ENCODE results near the gene PHAF1. TPM values are rescaled to one million over a fixed set of nuclear protein-coding genes. Genes with fewer than 3 reads are reported as not detected.

The PHAF1 gene
- total and polyA plus RNA-seq, 9 of the 15 experiments (the other 6 are each of a cell fraction or from before 2014, with no cell fraction given), result 5.1 to 25.4 (median 13.8) TPM

DNA sequence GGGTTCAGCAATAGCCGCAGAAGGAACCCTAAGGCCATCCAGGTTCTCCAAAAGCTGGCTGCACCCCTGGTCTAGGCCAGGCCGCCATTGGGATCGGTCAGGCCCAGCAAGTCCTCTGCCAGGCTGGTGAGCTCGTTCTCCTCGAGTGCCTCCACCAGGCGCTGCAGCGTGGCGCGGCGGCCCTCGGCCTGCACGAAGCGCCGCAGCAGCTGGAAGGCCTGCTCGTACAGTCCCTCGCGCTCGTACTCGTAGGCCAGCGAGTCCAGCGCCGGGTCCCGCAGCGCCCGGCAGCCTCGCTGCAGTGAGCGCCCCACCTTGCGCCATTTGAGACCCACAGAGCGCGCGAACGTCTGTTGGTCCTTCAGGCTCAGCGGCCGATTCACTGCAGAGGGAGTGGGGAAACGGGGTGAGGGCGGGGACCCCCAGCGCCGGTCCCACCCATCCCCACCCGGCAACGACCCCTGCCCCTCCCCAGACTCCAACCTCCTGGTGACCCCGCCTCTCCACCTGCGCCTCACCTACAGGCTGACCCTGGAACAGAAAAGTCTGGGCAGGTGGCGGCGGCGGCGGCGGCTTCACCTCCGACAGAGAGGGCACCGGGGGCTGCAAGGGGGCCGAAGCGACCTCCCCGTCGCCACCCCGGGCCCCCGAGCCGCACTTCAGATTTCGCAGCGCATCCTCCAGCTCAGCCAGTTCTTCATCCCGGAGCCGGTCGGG lies 45.0 kb downstream of the PHAF1 start (continued):
- TF ChIP-seq, protein P1, sequence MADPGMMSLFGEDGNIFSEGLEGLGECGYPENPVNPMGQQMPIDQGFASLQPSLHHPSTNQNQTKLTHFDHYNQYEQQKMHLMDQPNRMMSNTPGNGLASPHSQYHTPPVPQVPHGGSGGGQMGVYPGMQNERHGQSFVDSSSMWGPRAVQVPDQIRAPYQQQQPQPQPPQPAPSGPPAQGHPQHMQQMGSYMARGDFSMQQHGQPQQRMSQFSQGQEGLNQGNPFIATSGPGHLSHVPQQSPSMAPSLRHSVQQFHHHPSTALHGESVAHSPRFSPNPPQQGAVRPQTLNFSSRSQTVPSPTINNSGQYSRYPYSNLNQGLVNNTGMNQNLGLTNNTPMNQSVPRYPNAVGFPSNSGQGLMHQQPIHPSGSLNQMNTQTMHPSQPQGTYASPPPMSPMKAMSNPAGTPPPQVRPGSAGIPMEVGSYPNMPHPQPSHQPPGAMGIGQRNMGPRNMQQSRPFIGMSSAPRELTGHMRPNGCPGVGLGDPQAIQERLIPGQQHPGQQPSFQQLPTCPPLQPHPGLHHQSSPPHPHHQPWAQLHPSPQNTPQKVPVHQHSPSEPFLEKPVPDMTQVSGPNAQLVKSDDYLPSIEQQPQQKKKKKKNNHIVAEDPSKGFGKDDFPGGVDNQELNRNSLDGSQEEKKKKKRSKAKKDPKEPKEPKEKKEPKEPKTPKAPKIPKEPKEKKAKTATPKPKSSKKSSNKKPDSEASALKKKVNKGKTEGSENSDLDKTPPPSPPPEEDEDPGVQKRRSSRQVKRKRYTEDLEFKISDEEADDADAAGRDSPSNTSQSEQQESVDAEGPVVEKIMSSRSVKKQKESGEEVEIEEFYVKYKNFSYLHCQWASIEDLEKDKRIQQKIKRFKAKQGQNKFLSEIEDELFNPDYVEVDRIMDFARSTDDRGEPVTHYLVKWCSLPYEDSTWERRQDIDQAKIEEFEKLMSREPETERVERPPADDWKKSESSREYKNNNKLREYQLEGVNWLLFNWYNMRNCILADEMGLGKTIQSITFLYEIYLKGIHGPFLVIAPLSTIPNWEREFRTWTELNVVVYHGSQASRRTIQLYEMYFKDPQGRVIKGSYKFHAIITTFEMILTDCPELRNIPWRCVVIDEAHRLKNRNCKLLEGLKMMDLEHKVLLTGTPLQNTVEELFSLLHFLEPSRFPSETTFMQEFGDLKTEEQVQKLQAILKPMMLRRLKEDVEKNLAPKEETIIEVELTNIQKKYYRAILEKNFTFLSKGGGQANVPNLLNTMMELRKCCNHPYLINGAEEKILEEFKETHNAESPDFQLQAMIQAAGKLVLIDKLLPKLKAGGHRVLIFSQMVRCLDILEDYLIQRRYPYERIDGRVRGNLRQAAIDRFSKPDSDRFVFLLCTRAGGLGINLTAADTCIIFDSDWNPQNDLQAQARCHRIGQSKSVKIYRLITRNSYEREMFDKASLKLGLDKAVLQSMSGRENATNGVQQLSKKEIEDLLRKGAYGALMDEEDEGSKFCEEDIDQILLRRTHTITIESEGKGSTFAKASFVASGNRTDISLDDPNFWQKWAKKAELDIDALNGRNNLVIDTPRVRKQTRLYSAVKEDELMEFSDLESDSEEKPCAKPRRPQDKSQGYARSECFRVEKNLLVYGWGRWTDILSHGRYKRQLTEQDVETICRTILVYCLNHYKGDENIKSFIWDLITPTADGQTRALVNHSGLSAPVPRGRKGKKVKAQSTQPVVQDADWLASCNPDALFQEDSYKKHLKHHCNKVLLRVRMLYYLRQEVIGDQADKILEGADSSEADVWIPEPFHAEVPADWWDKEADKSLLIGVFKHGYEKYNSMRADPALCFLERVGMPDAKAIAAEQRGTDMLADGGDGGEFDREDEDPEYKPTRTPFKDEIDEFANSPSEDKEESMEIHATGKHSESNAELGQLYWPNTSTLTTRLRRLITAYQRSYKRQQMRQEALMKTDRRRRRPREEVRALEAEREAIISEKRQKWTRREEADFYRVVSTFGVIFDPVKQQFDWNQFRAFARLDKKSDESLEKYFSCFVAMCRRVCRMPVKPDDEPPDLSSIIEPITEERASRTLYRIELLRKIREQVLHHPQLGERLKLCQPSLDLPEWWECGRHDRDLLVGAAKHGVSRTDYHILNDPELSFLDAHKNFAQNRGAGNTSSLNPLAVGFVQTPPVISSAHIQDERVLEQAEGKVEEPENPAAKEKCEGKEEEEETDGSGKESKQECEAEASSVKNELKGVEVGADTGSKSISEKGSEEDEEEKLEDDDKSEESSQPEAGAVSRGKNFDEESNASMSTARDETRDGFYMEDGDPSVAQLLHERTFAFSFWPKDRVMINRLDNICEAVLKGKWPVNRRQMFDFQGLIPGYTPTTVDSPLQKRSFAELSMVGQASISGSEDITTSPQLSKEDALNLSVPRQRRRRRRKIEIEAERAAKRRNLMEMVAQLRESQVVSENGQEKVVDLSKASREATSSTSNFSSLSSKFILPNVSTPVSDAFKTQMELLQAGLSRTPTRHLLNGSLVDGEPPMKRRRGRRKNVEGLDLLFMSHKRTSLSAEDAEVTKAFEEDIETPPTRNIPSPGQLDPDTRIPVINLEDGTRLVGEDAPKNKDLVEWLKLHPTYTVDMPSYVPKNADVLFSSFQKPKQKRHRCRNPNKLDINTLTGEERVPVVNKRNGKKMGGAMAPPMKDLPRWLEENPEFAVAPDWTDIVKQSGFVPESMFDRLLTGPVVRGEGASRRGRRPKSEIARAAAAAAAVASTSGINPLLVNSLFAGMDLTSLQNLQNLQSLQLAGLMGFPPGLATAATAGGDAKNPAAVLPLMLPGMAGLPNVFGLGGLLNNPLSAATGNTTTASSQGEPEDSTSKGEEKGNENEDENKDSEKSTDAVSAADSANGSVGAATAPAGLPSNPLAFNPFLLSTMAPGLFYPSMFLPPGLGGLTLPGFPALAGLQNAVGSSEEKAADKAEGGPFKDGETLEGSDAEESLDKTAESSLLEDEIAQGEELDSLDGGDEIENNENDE (IDR thresholded peaks at IDR 0.05; ENCODE audit: low read depth, low read length), result no peak

Measured in K562 (cell line).